ENCODE data around the gene AGR3. TPM values are rescaled to one million over a fixed set of nuclear protein-coding genes. Genes with fewer than 3 reads are reported as not detected.

The AGR3 gene
- total RNA-seq, 1 donor from 2014 or later, result not detected

DNA sequence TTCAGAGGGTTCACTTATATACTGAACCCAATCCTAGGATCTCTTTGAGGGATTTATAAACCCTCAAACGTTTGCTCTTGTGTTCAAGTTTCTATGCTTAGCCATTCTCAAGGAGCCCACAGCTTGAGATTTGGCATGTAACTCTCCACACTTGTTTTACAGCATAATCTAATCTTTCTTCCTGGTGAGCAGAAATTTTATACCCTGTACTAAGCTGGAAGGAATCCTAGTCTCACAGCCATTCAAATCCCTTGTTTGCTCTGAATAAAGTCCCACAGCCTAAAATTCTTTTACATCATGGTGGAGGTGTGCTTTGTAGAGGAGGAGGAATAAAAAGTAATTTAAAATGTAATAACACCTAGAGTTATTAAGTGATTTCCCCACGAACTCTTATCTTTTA, 71.7 kb downstream of the AGR3 start:
- peaks cover 2% of the 10 kb centered on the region for H3K27me3 Mint-ChIP-seq (ENCODE audit: unreplicated experiment)
- peaks cover 8% of the 10 kb centered on the region for H3K4me1 Mint-ChIP-seq (ENCODE audit: unreplicated experiment)
- no peak overlapping the region for H3K4me3 Mint-ChIP-seq (ENCODE audit: unreplicated experiment)
- TF ChIP-seq, protein P1, sequence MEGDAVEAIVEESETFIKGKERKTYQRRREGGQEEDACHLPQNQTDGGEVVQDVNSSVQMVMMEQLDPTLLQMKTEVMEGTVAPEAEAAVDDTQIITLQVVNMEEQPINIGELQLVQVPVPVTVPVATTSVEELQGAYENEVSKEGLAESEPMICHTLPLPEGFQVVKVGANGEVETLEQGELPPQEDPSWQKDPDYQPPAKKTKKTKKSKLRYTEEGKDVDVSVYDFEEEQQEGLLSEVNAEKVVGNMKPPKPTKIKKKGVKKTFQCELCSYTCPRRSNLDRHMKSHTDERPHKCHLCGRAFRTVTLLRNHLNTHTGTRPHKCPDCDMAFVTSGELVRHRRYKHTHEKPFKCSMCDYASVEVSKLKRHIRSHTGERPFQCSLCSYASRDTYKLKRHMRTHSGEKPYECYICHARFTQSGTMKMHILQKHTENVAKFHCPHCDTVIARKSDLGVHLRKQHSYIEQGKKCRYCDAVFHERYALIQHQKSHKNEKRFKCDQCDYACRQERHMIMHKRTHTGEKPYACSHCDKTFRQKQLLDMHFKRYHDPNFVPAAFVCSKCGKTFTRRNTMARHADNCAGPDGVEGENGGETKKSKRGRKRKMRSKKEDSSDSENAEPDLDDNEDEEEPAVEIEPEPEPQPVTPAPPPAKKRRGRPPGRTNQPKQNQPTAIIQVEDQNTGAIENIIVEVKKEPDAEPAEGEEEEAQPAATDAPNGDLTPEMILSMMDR (IDR thresholded peaks at IDR 0.05; ENCODE audit: unreplicated experiment), result no peak
- H3K36me3 Mint-ChIP-seq (ENCODE audit: low read depth, unreplicated experiment), result no peaks in the 10 kb centered on the region
- no peaks in the 10 kb centered on the region for H3K9me3 Mint-ChIP-seq (ENCODE audit: unreplicated experiment)
- H3K27ac Mint-ChIP-seq (ENCODE audit: unreplicated experiment), result no peak overlapping the region
- no peak for DNase-seq (ENCODE audit: low spot score)

Other genes starting within 250 kb of the AGR3 start
- 20.5 TPM for gene ANKMY2, start 236.2 kb downstream of the AGR3 start, total RNA-seq (ENCODE audit: unreplicated experiment)
- 141 TPM for gene BZW2, start 235.8 kb downstream of the AGR3 start, total RNA-seq (ENCODE audit: unreplicated experiment)
- 82.0 TPM for gene TSPAN13, start 128.2 kb downstream of the AGR3 start, total RNA-seq (ENCODE audit: unreplicated experiment)
- not detected for gene AGR2, start 77.0 kb downstream of the AGR3 start, total RNA-seq (ENCODE audit: unreplicated experiment)

All from endothelial cell (in vitro differentiated cells).